Astrocyte (in vitro differentiated cells and primary cell): ENCODE data around the gene STK24. TPM values are rescaled to one million over a fixed set of nuclear protein-coding genes. Genes with fewer than 3 reads are reported as not detected.

Source experiments
- DNase-seq: peaks from one replicate; pipeline ENCODE4 v3.0.0-alpha.2; 2010; ENCODE audit warnings: low read depth
- FAIRE-seq: peaks from 2 replicates; lab custom pipeline; 2011; peaks lifted over from hg19 to GRCh38; lab: Jason Lieb, UNC
- H2AFZ ChIP-seq: 2 replicates; pipeline ENCODE4 v1.6.0; 2012; ENCODE audit warnings: low read depth, low read length, inconsistent platforms
- H3K27ac ChIP-seq: 2 replicates; pipeline ENCODE4 v1.5.1; 2011; ENCODE audit warnings: low read depth, low read length, inconsistent platforms
- H3K27me3 ChIP-seq: 2 replicates; pipeline ENCODE4 v1.6.0; 2011; ENCODE audit warnings: low read length, inconsistent platforms; ENCODE audit not compliant: insufficient read depth
- H3K36me3 ChIP-seq: 2 replicates; pipeline ENCODE4 v1.5.1; 2011; ENCODE audit warnings: low read length, inconsistent platforms; ENCODE audit not compliant: insufficient read depth
- H3K4me1 ChIP-seq: 2 replicates; pipeline ENCODE4 v1.5.1; 2011; ENCODE audit warnings: low read length, inconsistent platforms; ENCODE audit not compliant: insufficient read depth
- H3K4me2 ChIP-seq: 2 replicates; pipeline ENCODE4 v1.6.0; 2012; ENCODE audit warnings: low read length, inconsistent platforms
- H3K4me3 ChIP-seq: 2 replicates; pipeline ENCODE4 v1.5.1; 2011; ENCODE audit warnings: low read depth, mild to moderate bottlenecking, low read length, inconsistent platforms; ENCODE audit not compliant: insufficient read depth
- H3K79me2 ChIP-seq: 2 replicates; pipeline ENCODE4 v1.6.0; 2012; ENCODE audit warnings: mild to moderate bottlenecking, low read length, inconsistent platforms; ENCODE audit not compliant: insufficient read depth
- H3K9ac ChIP-seq: 2 replicates; pipeline ENCODE4 v1.6.0; 2012; ENCODE audit warnings: mild to moderate bottlenecking, low read length, inconsistent platforms
- H3K9me3 ChIP-seq: 2 replicates; pipeline ENCODE4 v1.5.1; 2012; ENCODE audit warnings: low read depth, mild to moderate bottlenecking, low read length, inconsistent platforms; ENCODE audit not compliant: insufficient read depth
- H4K20me1 ChIP-seq: 2 replicates; pipeline ENCODE4 v1.6.0; 2012; ENCODE audit warnings: low read length, inconsistent platforms; ENCODE audit not compliant: insufficient read depth
- H3K27ac Mint-ChIP-seq: one replicate; pipeline ENCODE4 v1.8.0; 2021; ENCODE audit warnings: mild to moderate bottlenecking, mixed read lengths; ENCODE audit not compliant: unreplicated experiment
- H3K27me3 Mint-ChIP-seq: one replicate; pipeline ENCODE4 v1.8.0; 2021; ENCODE audit warnings: low read depth, mixed read lengths; ENCODE audit not compliant: unreplicated experiment
- H3K36me3 Mint-ChIP-seq: one replicate; pipeline ENCODE4 v1.8.0; 2021; ENCODE audit warnings: low read depth, mixed read lengths; ENCODE audit not compliant: unreplicated experiment
- H3K4me1 Mint-ChIP-seq: one replicate; pipeline ENCODE4 v1.8.0; 2021; ENCODE audit warnings: low read depth, mixed read lengths; ENCODE audit not compliant: unreplicated experiment
- H3K4me3 Mint-ChIP-seq: one replicate; pipeline ENCODE4 v1.8.0; 2021; ENCODE audit warnings: mild to moderate bottlenecking, moderate library complexity, mixed read lengths; ENCODE audit not compliant: unreplicated experiment
- H3K9me3 Mint-ChIP-seq: one replicate; pipeline ENCODE4 v1.8.0; 2021; ENCODE audit warnings: mild to moderate bottlenecking, mixed read lengths; ENCODE audit not compliant: unreplicated experiment
- CTCF ChIP-seq: IDR thresholded peaks from 2 replicates; pipeline ENCODE4 v1.5.1; 2011; ENCODE audit warnings: low read depth, mild to moderate bottlenecking, inconsistent platforms, low read length, moderate library complexity; ENCODE audit not compliant: insufficient read depth
- EZH2 ChIP-seq: IDR thresholded peaks from 2 replicates; pipeline ENCODE4 v1.6.1; 2012; ENCODE audit warnings: mild to moderate bottlenecking, low read length, inconsistent platforms; ENCODE audit not compliant: insufficient read depth
- total RNA-seq: library from RNA; stranded (reverse); gene quantifications from 2 replicates; pipeline ENCODE4 v1.2.1, GENCODE V29; 2021

Gene STK24
- total RNA-seq, 1 donor from 2014 or later, result 96.1 TPM

DNA sequence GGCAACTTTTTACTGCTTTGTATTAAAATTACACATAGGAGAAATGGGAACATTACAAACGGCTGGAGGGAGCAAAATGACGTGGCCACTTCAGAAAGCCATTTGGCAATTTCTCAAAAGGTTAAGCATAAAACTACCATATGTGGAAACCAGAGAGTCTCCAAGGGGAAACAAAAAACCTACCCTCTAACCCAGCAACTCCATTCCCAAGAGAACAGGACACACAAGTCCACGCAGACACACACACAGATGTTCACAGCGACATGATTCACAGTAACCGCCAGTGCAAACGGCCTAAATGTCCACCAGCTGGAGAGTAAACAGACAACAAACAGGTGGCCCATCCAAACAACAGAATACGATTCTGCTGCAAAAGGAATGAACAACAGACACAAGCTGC is 37.2 kb downstream of the STK24 start:
- H3K36me3 ChIP-seq, result no peaks in the 10 kb centered on the region
- DNase-seq (peak; percentile 22), FAIRE-seq (peak; percentile 81)
- H3K4me3 ChIP-seq, result no peak overlapping the region
- Mint-ChIP-seq H3K27me3 (no peaks in the 10 kb centered on the region), H3K4me3 (no peak overlapping the region), H3K27ac (no peak overlapping the region), H3K9me3 (no peaks in the 10 kb centered on the region), H3K4me1 (peaks cover 29% of the 10 kb centered on the region), H3K36me3 (peaks cover 4% of the 10 kb centered on the region)
- H3K79me2 ChIP-seq, result peaks cover 98% of the 10 kb centered on the region
- H3K27ac ChIP-seq, result no peak overlapping the region
- H3K4me2 ChIP-seq, result no peak overlapping the region
- H3K4me1 ChIP-seq, result peaks cover 10% of the 10 kb centered on the region
- TF ChIP-seq CTCF (no peak), EZH2 (no peak)
- peaks cover 95% of the 10 kb centered on the region for H4K20me1 ChIP-seq
- no peak overlapping the region for H3K9ac ChIP-seq
- no peaks in the 10 kb centered on the region for H3K9me3 ChIP-seq
- H2AFZ ChIP-seq, result no peak overlapping the region
- H3K27me3 ChIP-seq, result no peaks in the 10 kb centered on the region

DNA sequence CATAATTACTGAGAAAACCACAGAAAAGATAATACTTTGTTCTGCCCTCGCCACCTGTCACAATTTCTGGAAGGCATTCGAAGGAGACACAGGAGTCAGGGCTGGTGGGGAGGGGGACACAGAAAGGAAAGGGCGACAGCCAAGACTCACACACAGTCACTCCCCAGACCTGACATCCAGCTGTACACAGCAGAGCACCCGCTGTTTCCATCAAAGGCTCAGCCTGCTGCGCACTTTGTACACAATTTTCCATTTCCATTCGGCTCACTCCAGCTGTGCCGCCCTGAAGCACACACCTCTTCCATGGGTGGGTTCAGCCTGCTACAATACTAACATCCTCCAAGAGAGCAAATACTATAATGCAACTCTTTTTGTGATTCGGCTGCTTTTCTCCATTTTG is 38.0 kb downstream of the STK24 start:
- peaks cover 5% of the 10 kb centered on the region for H3K36me3 Mint-ChIP-seq
- no peak for FAIRE-seq
- no peaks in the 10 kb centered on the region for H3K27me3 Mint-ChIP-seq
- Histone ChIP-seq H3K4me1 (peaks cover 10% of the 10 kb centered on the region), H4K20me1 (peaks cover 95% of the 10 kb centered on the region), H3K4me3 (no peak overlapping the region), H3K36me3 (no peaks in the 10 kb centered on the region), H3K27me3 (no peaks in the 10 kb centered on the region), H3K9ac (no peak overlapping the region), H2AFZ (no peak overlapping the region), H3K79me2 (peaks cover 98% of the 10 kb centered on the region), H3K4me2 (no peak overlapping the region), H3K27ac (no peak overlapping the region), H3K9me3 (no peaks in the 10 kb centered on the region)
- DNase-seq, result no peak
- TF ChIP-seq CTCF (no peak), EZH2 (no peak)
- H3K4me3 Mint-ChIP-seq, result no peak overlapping the region
- no peak overlapping the region for H3K27ac Mint-ChIP-seq
- H3K4me1 Mint-ChIP-seq, result peaks cover 25% of the 10 kb centered on the region
- no peaks in the 10 kb centered on the region for H3K9me3 Mint-ChIP-seq

DNA sequence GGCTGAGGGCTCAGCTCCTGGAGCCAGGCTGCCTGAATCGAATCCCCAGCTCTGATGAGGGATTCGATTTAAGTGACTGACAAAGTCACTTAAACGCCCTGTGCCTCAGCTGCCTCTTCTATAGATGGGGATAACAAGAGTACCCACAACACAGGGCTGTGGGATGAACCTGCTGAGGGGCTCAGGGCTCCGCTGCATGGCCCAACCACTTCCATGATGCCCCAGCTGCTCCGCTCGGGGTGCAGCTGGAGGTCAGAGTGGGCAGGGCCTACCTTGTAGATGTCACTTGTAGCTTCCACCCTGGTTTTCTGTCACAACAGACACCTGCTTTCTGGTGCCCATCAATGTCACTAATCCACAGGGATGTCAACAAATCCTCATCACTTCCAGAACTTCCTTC is 39.2 kb downstream of the STK24 start:
- Histone ChIP-seq H3K27me3 (no peaks in the 10 kb centered on the region), H3K27ac (no peak overlapping the region), H3K4me2 (no peak overlapping the region), H2AFZ (no peak overlapping the region), H3K4me3 (no peak overlapping the region), H3K9me3 (no peaks in the 10 kb centered on the region), H4K20me1 (peaks cover 93% of the 10 kb centered on the region), H3K79me2 (peaks cover 98% of the 10 kb centered on the region), H3K9ac (no peak overlapping the region), H3K4me1 (peaks cover 3% of the 10 kb centered on the region), H3K36me3 (no peaks in the 10 kb centered on the region)
- TF ChIP-seq EZH2 (no peak), CTCF (no peak)
- peaks cover 6% of the 10 kb centered on the region for H3K36me3 Mint-ChIP-seq
- peaks cover 19% of the 10 kb centered on the region for H3K4me1 Mint-ChIP-seq
- no peaks in the 10 kb centered on the region for H3K9me3 Mint-ChIP-seq
- no peak overlapping the region for H3K27ac Mint-ChIP-seq
- no peak for DNase-seq
- no peak overlapping the region for H3K4me3 Mint-ChIP-seq
- no peak for FAIRE-seq
- no peaks in the 10 kb centered on the region for H3K27me3 Mint-ChIP-seq
